Skeletal muscle satellite cell (primary cell): ENCODE data around the gene NOTCH3. TPM values are rescaled to one million over a fixed set of nuclear protein-coding genes. Genes with fewer than 3 reads are reported as not detected.

Source experiments
- H3K27me3 ChIP-seq: 2 replicates; pipeline ENCODE4 v1.7.0; 2013; ENCODE audit warnings: low read length; ENCODE audit not compliant: control insufficient read depth, insufficient read depth
- H3K36me3 ChIP-seq: 2 replicates; pipeline ENCODE4 v1.7.0; 2013; ENCODE audit warnings: mild to moderate bottlenecking, control low read depth, low read length; ENCODE audit not compliant: insufficient read depth
- H3K4me1 ChIP-seq: 2 replicates; pipeline ENCODE4 v1.7.0; 2013; ENCODE audit warnings: low read length; ENCODE audit not compliant: control insufficient read depth, insufficient read depth
- H3K4me2 ChIP-seq: 2 replicates; pipeline ENCODE4 v1.7.0; 2013; ENCODE audit warnings: mild to moderate bottlenecking, low read length
- H3K4me3 ChIP-seq: 2 replicates; pipeline ENCODE4 v1.7.0; 2013; ENCODE audit warnings: low read length
- H3K9ac ChIP-seq: 2 replicates; pipeline ENCODE4 v1.7.0; 2013; ENCODE audit warnings: mild to moderate bottlenecking, low read depth, low read length, moderate library complexity
- H3K9me3 ChIP-seq: replicated peaks from 2 replicates; pipeline ENCODE4 v1.7.0; 2013; ENCODE audit warnings: mild to moderate bottlenecking, control low read depth, low read length
- small RNA-seq: library from RNA; depleted of rRNA; stranded (forward); fragments of <200 nt; gene quantifications from one replicate; pipeline ENCODE3, GENCODE V24; 2012

The NOTCH3 gene

GRCh38 chr19:15113245-15114152 lies 87.3 kb downstream of the NOTCH3 start:
- no peak overlapping the region for H3K4me3 ChIP-seq
- no peak overlapping the region for H3K4me2 ChIP-seq
- H3K9ac ChIP-seq, result no peak overlapping the region
- peaks cover 89% of the 10 kb centered on the region for H3K36me3 ChIP-seq
- H3K9me3 ChIP-seq, result no peaks in the 10 kb centered on the region
- peaks cover 20% of the 10 kb centered on the region for H3K4me1 ChIP-seq
- no peaks in the 10 kb centered on the region for H3K27me3 ChIP-seq

DNA sequence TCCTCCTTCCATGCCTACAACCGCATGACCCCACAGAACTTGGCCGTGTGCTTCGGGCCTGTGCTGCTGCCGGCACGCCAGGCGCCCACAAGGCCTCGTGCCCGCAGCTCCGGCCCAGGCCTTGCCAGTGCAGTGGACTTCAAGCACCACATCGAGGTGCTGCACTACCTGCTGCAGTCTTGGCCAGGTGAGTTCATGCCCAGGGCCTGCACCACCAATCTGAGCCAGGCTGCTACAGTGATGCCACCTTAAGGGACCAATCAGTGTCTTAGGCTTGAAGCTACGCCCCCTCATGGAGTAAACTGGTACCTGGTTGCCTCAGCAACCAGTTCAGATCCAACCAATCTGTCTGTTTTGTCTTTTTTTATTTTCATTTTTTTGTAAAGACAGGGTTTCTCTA lies 88.4 kb downstream of the NOTCH3 start:
- H3K36me3 ChIP-seq, result peaks cover 80% of the 10 kb centered on the region
- H3K27me3 ChIP-seq, result no peaks in the 10 kb centered on the region
- no peak overlapping the region for H3K4me2 ChIP-seq
- no peak overlapping the region for H3K4me3 ChIP-seq
- peaks cover 23% of the 10 kb centered on the region for H3K4me1 ChIP-seq
- no peak overlapping the region for H3K9ac ChIP-seq
- H3K9me3 ChIP-seq, result no peaks in the 10 kb centered on the region

DNA sequence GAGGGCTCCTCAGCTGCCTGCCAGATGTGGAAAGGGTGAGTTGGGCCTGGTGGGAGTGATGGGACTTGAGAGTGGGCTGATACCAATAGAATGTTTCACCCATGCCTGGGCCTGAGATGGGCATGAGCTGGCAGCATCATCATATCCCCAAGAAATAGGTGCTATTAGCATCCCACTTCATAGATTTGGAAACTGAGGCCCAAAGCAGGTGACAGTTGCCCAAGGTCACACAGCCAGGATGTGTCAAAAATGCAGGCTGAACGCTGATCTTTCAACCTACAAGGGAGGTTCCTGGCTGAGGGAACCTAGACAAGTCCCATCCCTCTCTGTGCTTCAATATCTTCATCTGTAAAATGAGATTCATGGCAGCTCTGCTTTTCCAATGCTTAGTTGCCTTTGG lies 89.0 kb downstream of the NOTCH3 start:
- H3K4me3 ChIP-seq, result no peak overlapping the region
- peaks cover 25% of the 10 kb centered on the region for H3K4me1 ChIP-seq
- no peaks in the 10 kb centered on the region for H3K27me3 ChIP-seq
- H3K36me3 ChIP-seq, result peaks cover 74% of the 10 kb centered on the region
- no peaks in the 10 kb centered on the region for H3K9me3 ChIP-seq
- no peak overlapping the region for H3K4me2 ChIP-seq
- H3K9ac ChIP-seq, result no peak overlapping the region

GRCh38 chr19:15110418-15110815 lies 90.4 kb downstream of the NOTCH3 start:
- Histone ChIP-seq H3K9me3 (no peaks in the 10 kb centered on the region), H3K4me1 (peaks cover 29% of the 10 kb centered on the region), H3K36me3 (peaks cover 60% of the 10 kb centered on the region), H3K9ac (no peak overlapping the region), H3K4me3 (no peak overlapping the region), H3K27me3 (no peaks in the 10 kb centered on the region), H3K4me2 (no peak overlapping the region)

DNA sequence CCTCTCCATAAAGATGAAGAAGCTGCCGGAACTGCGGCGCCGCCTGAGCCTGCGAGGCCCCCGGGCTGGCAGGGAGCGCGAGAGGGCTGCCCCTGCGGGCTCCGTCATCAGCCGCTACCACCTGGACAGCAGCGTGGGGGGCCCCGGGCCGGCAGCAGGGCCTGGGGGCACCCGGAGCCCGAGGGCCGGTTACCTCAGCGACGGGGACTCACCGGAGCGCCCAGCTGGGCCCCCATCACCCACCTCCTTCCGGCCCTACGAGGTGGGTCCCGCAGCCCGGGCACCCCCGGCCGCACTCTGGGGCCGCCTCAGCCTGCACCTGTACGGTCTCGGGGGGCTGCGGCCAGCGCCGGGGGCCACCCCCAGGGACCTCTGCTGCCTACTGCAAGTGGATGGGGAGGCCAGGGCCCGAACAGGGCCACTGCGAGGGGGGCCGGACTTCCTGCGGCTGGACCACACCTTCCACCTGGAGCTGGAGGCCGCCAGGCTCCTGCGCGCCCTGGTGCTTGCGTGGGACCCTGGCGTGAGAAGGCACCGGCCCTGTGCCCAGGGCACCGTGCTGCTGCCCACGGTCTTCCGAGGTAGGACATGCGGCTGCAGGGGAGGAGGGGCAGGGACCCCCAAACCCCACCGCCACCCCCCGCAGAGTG lies 90.9 kb downstream of the NOTCH3 start:
- Histone ChIP-seq H3K27me3 (no peaks in the 10 kb centered on the region), H3K4me2 (no peak overlapping the region), H3K4me1 (peaks cover 28% of the 10 kb centered on the region), H3K9me3 (no peaks in the 10 kb centered on the region), H3K36me3 (peaks cover 55% of the 10 kb centered on the region), H3K9ac (no peak overlapping the region), H3K4me3 (no peak overlapping the region)

Small RNA genes lying within 50 kb of the gene (small RNA-seq; reads per million reads assigned to genes)
- gene MIR6795 (not detected), gene RNU6-782P (not detected)
